Measurements from ENCODE around the gene SRF.

Gene SRF

DNA sequence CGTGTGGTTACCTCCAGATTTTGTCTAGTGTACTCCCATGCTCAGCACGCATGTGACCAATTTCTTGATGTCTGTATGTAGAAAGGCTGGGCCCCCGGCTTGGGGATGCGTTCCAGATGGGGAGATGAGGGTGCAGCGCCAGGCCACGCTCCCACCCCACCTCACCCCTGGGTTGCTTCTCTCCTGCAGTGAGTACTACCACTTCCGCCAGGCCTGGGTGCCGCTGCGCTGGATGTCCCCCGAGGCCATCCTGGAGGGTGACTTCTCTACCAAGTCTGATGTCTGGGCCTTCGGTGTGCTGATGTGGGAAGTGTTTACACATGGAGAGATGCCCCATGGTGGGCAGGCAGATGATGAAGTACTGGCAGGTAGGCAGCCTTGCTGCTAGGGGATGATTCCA lies 11.5 kb upstream of the SRF start:
- Histone ChIP-seq H3K27ac (ENCODE audit: poor library complexity, severe bottlenecking) (no peak overlapping the region), H3K9me3 (ENCODE audit: severe bottlenecking) (no peaks in the 10 kb centered on the region), H3K36me3 (ENCODE audit: low read depth) (peaks cover 7% of the 10 kb centered on the region), H3K27me3 (ENCODE audit: insufficient read depth, poor library complexity, severe bottlenecking) (no peaks in the 10 kb centered on the region), H3K4me1 (ENCODE audit: insufficient read depth, poor library complexity, severe bottlenecking) (no peaks in the 10 kb centered on the region), H3K4me3 (ENCODE audit: severe bottlenecking) (no peak overlapping the region)
- TF ChIP-seq, protein P1, sequence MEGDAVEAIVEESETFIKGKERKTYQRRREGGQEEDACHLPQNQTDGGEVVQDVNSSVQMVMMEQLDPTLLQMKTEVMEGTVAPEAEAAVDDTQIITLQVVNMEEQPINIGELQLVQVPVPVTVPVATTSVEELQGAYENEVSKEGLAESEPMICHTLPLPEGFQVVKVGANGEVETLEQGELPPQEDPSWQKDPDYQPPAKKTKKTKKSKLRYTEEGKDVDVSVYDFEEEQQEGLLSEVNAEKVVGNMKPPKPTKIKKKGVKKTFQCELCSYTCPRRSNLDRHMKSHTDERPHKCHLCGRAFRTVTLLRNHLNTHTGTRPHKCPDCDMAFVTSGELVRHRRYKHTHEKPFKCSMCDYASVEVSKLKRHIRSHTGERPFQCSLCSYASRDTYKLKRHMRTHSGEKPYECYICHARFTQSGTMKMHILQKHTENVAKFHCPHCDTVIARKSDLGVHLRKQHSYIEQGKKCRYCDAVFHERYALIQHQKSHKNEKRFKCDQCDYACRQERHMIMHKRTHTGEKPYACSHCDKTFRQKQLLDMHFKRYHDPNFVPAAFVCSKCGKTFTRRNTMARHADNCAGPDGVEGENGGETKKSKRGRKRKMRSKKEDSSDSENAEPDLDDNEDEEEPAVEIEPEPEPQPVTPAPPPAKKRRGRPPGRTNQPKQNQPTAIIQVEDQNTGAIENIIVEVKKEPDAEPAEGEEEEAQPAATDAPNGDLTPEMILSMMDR (IDR thresholded peaks at IDR 0.05; ENCODE audit: poor library complexity, severe bottlenecking) = no peak
- no peak for DNase-seq (ENCODE audit: low spot score)
- no peak for ATAC-seq (ENCODE audit: low read depth)

DNA sequence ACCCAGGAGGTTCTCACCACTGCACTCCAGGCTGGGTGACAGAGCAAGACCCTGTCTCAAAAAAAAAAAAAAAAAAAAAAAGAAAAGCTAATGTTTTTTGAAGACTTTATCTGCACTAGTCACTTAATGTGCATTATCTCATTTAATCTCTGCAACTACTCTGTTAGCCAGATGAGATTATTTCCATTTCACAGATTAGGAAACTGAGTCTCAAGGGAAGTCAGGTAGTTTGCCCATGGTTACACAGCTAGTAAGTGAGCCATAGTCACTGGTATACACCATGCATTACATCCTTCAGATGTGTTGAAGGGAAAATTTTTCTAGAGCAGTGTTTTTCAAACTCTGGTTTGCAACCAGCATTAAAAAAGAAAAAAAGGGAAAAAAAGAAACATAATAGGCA lies 7.2 kb upstream of the SRF start:
- H3K9me3 ChIP-seq (ENCODE audit: severe bottlenecking) = no peaks in the 10 kb centered on the region
- H3K27ac ChIP-seq (ENCODE audit: poor library complexity, severe bottlenecking) = no peak overlapping the region
- no peak overlapping the region for H3K4me3 ChIP-seq (ENCODE audit: severe bottlenecking)
- H3K4me1 ChIP-seq (ENCODE audit: insufficient read depth, poor library complexity, severe bottlenecking) = no peaks in the 10 kb centered on the region
- TF ChIP-seq, protein P1 (IDR thresholded peaks at IDR 0.05; ENCODE audit: poor library complexity, severe bottlenecking) = no peak
- H3K36me3 ChIP-seq (ENCODE audit: low read depth) = peaks cover 7% of the 10 kb centered on the region
- no peaks in the 10 kb centered on the region for H3K27me3 ChIP-seq (ENCODE audit: insufficient read depth, poor library complexity, severe bottlenecking)
- DNase-seq (ENCODE audit: low spot score) (no peak), ATAC-seq (ENCODE audit: low read depth) (no peak)

DNA sequence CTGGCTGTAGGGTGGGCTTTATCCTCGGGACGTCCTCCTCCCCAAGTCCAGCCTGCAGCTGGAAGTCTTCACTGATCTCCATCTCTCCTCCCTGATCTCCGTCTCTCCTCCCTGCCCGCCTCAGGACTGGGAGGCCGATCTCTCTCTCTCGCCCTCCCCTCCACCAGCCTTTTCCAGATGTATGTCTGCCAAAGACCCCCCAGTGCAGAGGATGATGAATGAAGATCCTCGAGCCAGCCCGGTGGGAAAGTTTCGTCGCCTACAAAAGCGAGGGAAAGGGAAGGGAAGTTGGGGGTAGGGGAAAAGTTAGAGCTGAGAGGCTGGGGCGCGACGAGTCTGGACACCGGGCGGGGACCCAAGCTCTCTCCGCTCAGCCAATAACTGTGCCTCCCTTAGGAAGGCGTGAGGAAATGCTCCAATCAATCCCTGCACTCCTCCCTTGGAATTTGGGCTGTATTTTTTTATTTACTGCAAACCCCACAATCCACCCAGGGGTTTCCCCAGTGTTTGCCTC lies 595 bp upstream of the SRF start:
- peaks cover 16% of the 10 kb centered on the region for H3K4me1 ChIP-seq (ENCODE audit: insufficient read depth, poor library complexity, severe bottlenecking)
- TF ChIP-seq, protein P1 (IDR thresholded peaks at IDR 0.05; ENCODE audit: poor library complexity, severe bottlenecking) = no peak
- H3K36me3 ChIP-seq (ENCODE audit: low read depth) = peaks cover 12% of the 10 kb centered on the region
- H3K27ac ChIP-seq (ENCODE audit: poor library complexity, severe bottlenecking) = peak overlapping the region; percentile 68
- H3K9me3 ChIP-seq (ENCODE audit: severe bottlenecking) = no peaks in the 10 kb centered on the region
- no peak for DNase-seq (ENCODE audit: low spot score)
- peak overlapping the region; percentile 98 for H3K4me3 ChIP-seq (ENCODE audit: severe bottlenecking)
- no peaks in the 10 kb centered on the region for H3K27me3 ChIP-seq (ENCODE audit: insufficient read depth, poor library complexity, severe bottlenecking)
- ATAC-seq (ENCODE audit: low read depth) = peak; percentile 60

DNA sequence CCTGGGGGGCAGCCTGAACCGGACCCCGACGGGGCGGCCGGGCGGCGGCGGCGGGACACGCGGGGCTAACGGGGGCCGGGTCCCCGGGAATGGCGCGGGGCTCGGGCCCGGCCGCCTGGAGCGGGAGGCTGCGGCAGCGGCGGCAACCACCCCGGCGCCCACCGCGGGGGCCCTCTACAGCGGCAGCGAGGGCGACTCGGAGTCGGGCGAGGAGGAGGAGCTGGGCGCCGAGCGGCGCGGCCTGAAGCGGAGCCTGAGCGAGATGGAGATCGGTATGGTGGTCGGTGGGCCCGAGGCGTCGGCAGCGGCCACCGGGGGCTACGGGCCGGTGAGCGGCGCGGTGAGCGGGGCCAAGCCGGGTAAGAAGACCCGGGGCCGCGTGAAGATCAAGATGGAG lies 636 bp downstream of the SRF start:
- Histone ChIP-seq H3K36me3 (ENCODE audit: low read depth) (peaks cover 24% of the 10 kb centered on the region), H3K27me3 (ENCODE audit: insufficient read depth, poor library complexity, severe bottlenecking) (no peaks in the 10 kb centered on the region), H3K9me3 (ENCODE audit: severe bottlenecking) (no peaks in the 10 kb centered on the region), H3K27ac (ENCODE audit: poor library complexity, severe bottlenecking) (peak overlapping the region; percentile 68), H3K4me1 (ENCODE audit: insufficient read depth, poor library complexity, severe bottlenecking) (peaks cover 16% of the 10 kb centered on the region), H3K4me3 (ENCODE audit: severe bottlenecking) (peak overlapping the region; percentile 98)
- ATAC-seq (ENCODE audit: low read depth) (no peak), DNase-seq (ENCODE audit: low spot score) (no peak)
- TF ChIP-seq, protein P1 (IDR thresholded peaks at IDR 0.05; ENCODE audit: poor library complexity, severe bottlenecking) = no peak

DNA sequence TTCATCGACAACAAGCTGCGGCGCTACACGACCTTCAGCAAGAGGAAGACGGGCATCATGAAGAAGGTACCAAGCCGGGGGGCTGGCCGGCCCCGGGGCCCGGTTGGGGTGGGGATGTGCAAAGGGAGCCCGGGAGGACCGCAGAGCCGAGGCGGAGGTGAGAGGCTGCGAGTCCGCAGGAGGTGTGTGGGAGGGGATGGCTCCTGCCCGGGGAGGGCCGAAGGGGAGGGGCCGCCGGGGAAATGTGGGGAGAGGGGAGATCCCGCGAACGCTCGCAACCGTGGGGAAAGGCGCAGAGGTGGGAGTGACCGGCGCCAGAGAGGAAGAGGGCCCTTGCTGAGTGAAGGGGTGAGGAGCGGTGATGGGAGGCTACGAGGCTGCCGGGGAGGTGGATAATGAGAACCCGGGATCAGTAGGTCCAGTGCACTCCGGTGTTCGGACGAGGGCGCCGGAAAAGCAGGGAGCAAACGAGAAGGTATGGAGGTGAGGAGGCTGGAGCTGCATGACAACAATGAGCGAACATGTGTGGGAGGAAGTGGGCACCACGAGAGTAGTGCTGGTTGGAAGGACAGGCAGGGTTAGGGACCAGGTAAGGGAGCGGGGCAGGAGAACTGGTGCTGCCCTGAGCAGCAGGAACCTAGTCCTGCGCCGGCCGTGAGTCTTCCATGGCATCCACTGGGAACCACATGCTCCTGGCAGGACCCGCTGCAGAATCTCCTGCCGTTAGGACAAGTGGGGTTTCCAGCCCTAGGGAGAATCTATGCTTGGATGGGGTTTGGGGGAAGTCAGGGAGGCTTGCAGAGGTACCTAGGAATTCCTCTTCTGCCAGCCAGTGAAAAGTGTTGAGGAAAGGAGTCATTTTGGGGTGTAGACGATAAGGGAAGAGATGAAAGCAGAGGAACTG lies 1.3 kb downstream of the SRF start:
- H3K4me1 ChIP-seq (ENCODE audit: insufficient read depth, poor library complexity, severe bottlenecking) = peaks cover 16% of the 10 kb centered on the region
- peak overlapping the region; percentile 98 for H3K4me3 ChIP-seq (ENCODE audit: severe bottlenecking)
- TF ChIP-seq, protein P1 (IDR thresholded peaks at IDR 0.05; ENCODE audit: poor library complexity, severe bottlenecking) = no peak
- H3K36me3 ChIP-seq (ENCODE audit: low read depth) = peaks cover 31% of the 10 kb centered on the region
- DNase-seq (ENCODE audit: low spot score) (no peak), ATAC-seq (ENCODE audit: low read depth) (peak; percentile 1; the same call in 1 of the 3 replicates)
- no peaks in the 10 kb centered on the region for H3K9me3 ChIP-seq (ENCODE audit: severe bottlenecking)
- H3K27ac ChIP-seq (ENCODE audit: poor library complexity, severe bottlenecking) = peak overlapping the region; percentile 68
- H3K27me3 ChIP-seq (ENCODE audit: insufficient read depth, poor library complexity, severe bottlenecking) = no peaks in the 10 kb centered on the region

Measured in RWPE2 (cell line).